Peyer's patch (tissue), 4 donors: ENCODE measurements around the gene SUPT16H. TPM values are rescaled to one million over a fixed set of nuclear protein-coding genes. Genes with fewer than 3 reads are reported as not detected.

Source experiments
- DNase-seq, 3 donors: peaks; one replicate each; pipeline ENCODE4 v3.0.0-alpha.2; 2017 to 2019
- H3K27ac ChIP-seq, 4 donors: fragments of 200-600 bp; sonication (generic); one replicate each; pipeline ENCODE4 v1.5.1; 2016 to 2019
- H3K27me3 ChIP-seq, 2 donors: fragments of 200-600 bp; sonication (generic); one replicate each; pipeline ENCODE4 v1.5.1; 2019
- H3K36me3 ChIP-seq, 3 donors: fragments of 200-600 bp; sonication (generic); one replicate each; pipeline ENCODE4 v1.5.1; 2016 to 2019
- H3K4me1 ChIP-seq, 4 donors: fragments of 200-600 bp; sonication (generic); one replicate each; pipeline ENCODE4 v1.5.1; 2016 to 2019
- H3K4me3 ChIP-seq, 4 donors: fragments of 200-600 bp; sonication (generic); 1 replicate in 3 of 4; 2 replicates in 1 of 4; pipeline ENCODE4 v1.5.1; 2016 to 2019; ENCODE audit warnings: mild to moderate bottlenecking in 1 of 4
- H3K9me3 ChIP-seq, 4 donors: fragments of 200-600 bp; sonication (generic); one replicate each; pipeline ENCODE4 v1.5.1; 2016 to 2019; ENCODE audit warnings: mild to moderate bottlenecking in 1 of 4
- CTCF ChIP-seq, 6 experiments: fragments of 450-650 bp in 4 of 6; fragments of 200-600 bp in 2 of 6; sonication (generic) in 1 of 6; IDR thresholded peaks; one replicate each; pipeline ENCODE4 v1.5.1; 2017 to 2019; ENCODE audit warnings: antibody characterized with exemption in 6 of 6, mild to moderate bottlenecking in 3 of 6, moderate library complexity in 1 of 6
- POLR2A ChIP-seq, 2 donors: fragments of 450-650 bp; IDR thresholded peaks; one replicate each; pipeline ENCODE4 v1.5.1; 2017; ENCODE audit warnings: antibody characterized with exemption in 2 of 2, mild to moderate bottlenecking in 2 of 2, moderate library complexity in 2 of 2
- total RNA-seq, 4 donors: library from RNA; depleted of rRNA; stranded (reverse); fragments of >200 nt; gene quantifications; one replicate each; pipeline ENCODE4 v1.1.0, GENCODE V29; 2016

SUPT16H gene
- total RNA-seq, 4 donors from 2014 or later = 25.7 to 86.6 (median 37.5) TPM

GRCh38 chr14:21322716-21323115, 61.1 kb downstream of the SUPT16H start:
- no peak for DNase-seq
- Histone ChIP-seq H3K4me3 (no peak overlapping the region), H3K9me3 (no peaks in the 10 kb centered on the region), H3K27me3 (no peaks in the 10 kb centered on the region), H3K4me1 (peaks cover 0 to 4% (median 0%) of the 10 kb centered on the region in 4 donors), H3K27ac (no peak overlapping the region), H3K36me3 (no peaks in the 10 kb centered on the region)
- TF ChIP-seq POLR2A (IDR thresholded peaks at IDR 0.05) = no peak

- no peaks in the 10 kb centered on the region for H3K27me3 ChIP-seq
- H3K9me3 ChIP-seq = no peaks in the 10 kb centered on the region
- H3K4me3 ChIP-seq = no peak overlapping the region
- no peak for DNase-seq
- peaks cover 0 to 4% (median 0%) of the 10 kb centered on the region in 4 donors for H3K4me1 ChIP-seq
- H3K27ac ChIP-seq = no peak overlapping the region
- H3K36me3 ChIP-seq = no peaks in the 10 kb centered on the region
- TF ChIP-seq CTCF (IDR thresholded peaks at IDR 0.05) (no peak), POLR2A (IDR thresholded peaks at IDR 0.05) (no peak)
Measured at GRCh38 chr14:21320913-21321312, 62.9 kb downstream of the SUPT16H start.

- no peak for TF ChIP-seq POLR2A (IDR thresholded peaks at IDR 0.05)
- DNase-seq = peak in 1 of 3 donors; percentile 28
Measured at GRCh38 chr14:21317398-21317797, 66.4 kb downstream of the SUPT16H start.

GRCh38 chr14:21313512-21313911, 70.3 kb downstream of the SUPT16H start:
- Histone ChIP-seq H3K36me3 (no peaks in the 10 kb centered on the region), H3K27ac (no peak overlapping the region), H3K4me3 (no peak overlapping the region), H3K9me3 (no peaks in the 10 kb centered on the region), H3K4me1 (peaks cover 0 to 4% (median 0%) of the 10 kb centered on the region in 4 donors), H3K27me3 (no peaks in the 10 kb centered on the region)
- peak in 1 of 3 donors; percentile 57 for DNase-seq
- TF ChIP-seq CTCF (IDR thresholded peaks at IDR 0.05) (no peak), POLR2A (IDR thresholded peaks at IDR 0.05) (no peak)

More at GRCh38 chr14:21317398-21317797, 66.4 kb downstream of the SUPT16H start:
- no peaks in the 10 kb centered on the region for H3K9me3 ChIP-seq
- H3K27me3 ChIP-seq = no peaks in the 10 kb centered on the region
- no peak overlapping the region for H3K4me3 ChIP-seq
- H3K36me3 ChIP-seq = no peaks in the 10 kb centered on the region
- H3K4me1 ChIP-seq = peaks cover 0 to 4% (median 0%) of the 10 kb centered on the region in 4 donors
- peak overlapping the region in 1 of 4 donors; percentile 13 for H3K27ac ChIP-seq

- TF ChIP-seq POLR2A (IDR thresholded peaks at IDR 0.05) = no peak
- TF ChIP-seq CTCF (IDR thresholded peaks at IDR 0.05) = no peak
- no peak overlapping the region for H3K4me3 ChIP-seq
- no peaks in the 10 kb centered on the region for H3K9me3 ChIP-seq
- H3K4me1 ChIP-seq = peaks cover 0 to 5% (median 2%) of the 10 kb centered on the region in 4 donors
- no peaks in the 10 kb centered on the region for H3K36me3 ChIP-seq
- H3K27me3 ChIP-seq = no peaks in the 10 kb centered on the region
- H3K27ac ChIP-seq = no peak overlapping the region
- no peak for DNase-seq
Measured at GRCh38 chr14:21311614-21312013, 72.2 kb downstream of the SUPT16H start.

GRCh38 chr14:21309956-21310355, 73.9 kb downstream of the SUPT16H start:
- H3K36me3 ChIP-seq = no peaks in the 10 kb centered on the region
- no peak overlapping the region for H3K4me3 ChIP-seq
- no peaks in the 10 kb centered on the region for H3K27me3 ChIP-seq
- no peaks in the 10 kb centered on the region for H3K9me3 ChIP-seq
- DNase-seq = no peak
- H3K27ac ChIP-seq = no peak overlapping the region
- TF ChIP-seq POLR2A (IDR thresholded peaks at IDR 0.05) (no peak), CTCF (IDR thresholded peaks at IDR 0.05) (no peak)
- H3K4me1 ChIP-seq = peaks cover 0 to 5% (median 2%) of the 10 kb centered on the region in 4 donors

GRCh38 chr14:21309238-21309636, 74.6 kb downstream of the SUPT16H start:
- Histone ChIP-seq H3K9me3 (no peaks in the 10 kb centered on the region), H3K36me3 (no peaks in the 10 kb centered on the region), H3K4me3 (peak overlapping the region; percentile 21 to 34 (median 26)), H3K4me1 (peaks cover 0 to 5% (median 2%) of the 10 kb centered on the region in 4 donors), H3K27me3 (no peaks in the 10 kb centered on the region), H3K27ac (peak overlapping the region; percentile 33 to 80 (median 71))
- no peak for DNase-seq
- TF ChIP-seq POLR2A (IDR thresholded peaks at IDR 0.05) = no peak
- TF ChIP-seq CTCF (IDR thresholded peaks at IDR 0.05) = no peak
